ENCODE measurements around the gene CLCNKA.
"Not testable (repeated sequence)": the region's sequence is repeated elsewhere in the genome, so short reads cannot be mapped to it uniquely, and the experiment has no call there.

CLCNKA gene

GRCh38 chr1:15997637-15998280 lies 24.1 kb upstream of the CLCNKA start:
- no peak for DNase-seq

GRCh38 chr1:15998929-15999328 lies 22.9 kb upstream of the CLCNKA start:
- DNase-seq, result no peak

- DNase-seq, result not testable (repeated sequence)
These were observed 20.6 kb upstream of the CLCNKA start for GRCh38 chr1:16001274-16001673.

- no peak for DNase-seq
These were observed 16.2 kb upstream of the CLCNKA start for GRCh38 chr1:16005597-16005996.

- no peak for DNase-seq
These were observed 15.8 kb upstream of the CLCNKA start for GRCh38 chr1:16006010-16006409.

- no peak for DNase-seq
These were observed 15.0 kb upstream of the CLCNKA start for GRCh38 chr1:16006552-16007485.

GRCh38 chr1:16007671-16008341 lies 14.0 kb upstream of the CLCNKA start:
- no peak for DNase-seq

- DNase-seq, result peak; percentile 67
These were observed 12.8 kb upstream of the CLCNKA start for GRCh38 chr1:16009030-16009460.

GRCh38 chr1:16009678-16010077 lies 12.2 kb upstream of the CLCNKA start:
- DNase-seq, result no peak

- no peak for DNase-seq
These were observed 11.0 kb upstream of the CLCNKA start for GRCh38 chr1:16010837-16011236.

GRCh38 chr1:16011936-16012589 lies 9.8 kb upstream of the CLCNKA start:
- DNase-seq, result no peak

- DNase-seq, result peak; percentile 72
These were observed 9.1 kb upstream of the CLCNKA start for GRCh38 chr1:16012590-16013219.

GRCh38 chr1:16013220-16013907 lies 8.5 kb upstream of the CLCNKA start:
- no peak for DNase-seq

- no peak for DNase-seq
These were observed 8.0 kb upstream of the CLCNKA start for GRCh38 chr1:16013908-16014258.

- DNase-seq, result peak; percentile 38
These were observed 7.0 kb upstream of the CLCNKA start for GRCh38 chr1:16014509-16015482.

- DNase-seq, result no peak
These were observed 6.3 kb upstream of the CLCNKA start for GRCh38 chr1:16015491-16015890.

GRCh38 chr1:16015960-16016901 lies 5.6 kb upstream of the CLCNKA start:
- no peak for DNase-seq

- DNase-seq, result peak; percentile 23
These were observed 4.8 kb upstream of the CLCNKA start for GRCh38 chr1:16017076-16017460.
